ENCODE measurements around the gene VGLL4.

DNA sequence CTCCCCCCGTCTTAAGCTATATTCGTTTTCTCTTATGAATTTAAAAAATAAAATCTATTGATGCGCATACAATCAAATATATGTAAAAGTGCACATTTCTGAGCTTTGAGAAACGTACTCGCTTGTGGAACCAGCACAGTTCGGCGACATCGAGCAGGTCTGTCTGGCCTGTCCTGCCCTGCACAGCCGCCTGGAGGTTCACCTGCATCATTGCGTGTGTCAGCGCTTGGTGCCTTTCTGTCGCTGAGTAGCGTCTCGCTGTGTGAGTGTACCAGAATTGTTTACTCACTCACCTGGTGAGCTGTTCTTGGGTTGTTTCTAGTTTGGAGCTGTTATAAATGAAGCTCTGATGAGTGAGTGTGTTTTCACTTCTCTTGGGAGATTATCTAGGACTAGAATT, 104.0 kb downstream of the VGLL4 start:
- TF ChIP-seq ZNF425 (CRISPR knock-in tag; conservative IDR thresholded peaks at IDR 0.05) (no peak), CREB1 (CRISPR knock-in tag; IDR thresholded peaks at IDR 0.05) (no peak), CTCF (IDR thresholded peaks at IDR 0.05) (no peak), CREM (CRISPR knock-in tag; IDR thresholded peaks at IDR 0.05) (no peak), KAT7 (CRISPR knock-in tag; IDR thresholded peaks at IDR 0.05; ENCODE audit: borderline replicate concordance) (no peak), ESRRA (CRISPR knock-in tag; IDR thresholded peaks at IDR 0.05; ENCODE audit: borderline replicate concordance) (no peak)
- TF ChIP-seq, protein P1, sequence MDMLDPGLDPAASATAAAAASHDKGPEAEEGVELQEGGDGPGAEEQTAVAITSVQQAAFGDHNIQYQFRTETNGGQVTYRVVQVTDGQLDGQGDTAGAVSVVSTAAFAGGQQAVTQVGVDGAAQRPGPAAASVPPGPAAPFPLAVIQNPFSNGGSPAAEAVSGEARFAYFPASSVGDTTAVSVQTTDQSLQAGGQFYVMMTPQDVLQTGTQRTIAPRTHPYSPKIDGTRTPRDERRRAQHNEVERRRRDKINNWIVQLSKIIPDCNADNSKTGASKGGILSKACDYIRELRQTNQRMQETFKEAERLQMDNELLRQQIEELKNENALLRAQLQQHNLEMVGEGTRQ (CRISPR knock-in tag; IDR thresholded peaks at IDR 0.05): no peak

Measured in WTC11 (cell line).